Stimulated activated CD8-positive, alpha-beta memory T cell treated with anti-CD3 and anti-CD28 coated beads, Interleukin-15, amount 100 ng/mL, for 48 hours (primary cell): ENCODE measurements around the gene GRID2.

Experiments used
- DNase-seq, 2 donors: peaks; one replicate each; pipeline ENCODE4 v3.0.0-alpha.2; 2020; ENCODE audit warnings: low read depth in 2 of 2

The GRID2 gene

DNA sequence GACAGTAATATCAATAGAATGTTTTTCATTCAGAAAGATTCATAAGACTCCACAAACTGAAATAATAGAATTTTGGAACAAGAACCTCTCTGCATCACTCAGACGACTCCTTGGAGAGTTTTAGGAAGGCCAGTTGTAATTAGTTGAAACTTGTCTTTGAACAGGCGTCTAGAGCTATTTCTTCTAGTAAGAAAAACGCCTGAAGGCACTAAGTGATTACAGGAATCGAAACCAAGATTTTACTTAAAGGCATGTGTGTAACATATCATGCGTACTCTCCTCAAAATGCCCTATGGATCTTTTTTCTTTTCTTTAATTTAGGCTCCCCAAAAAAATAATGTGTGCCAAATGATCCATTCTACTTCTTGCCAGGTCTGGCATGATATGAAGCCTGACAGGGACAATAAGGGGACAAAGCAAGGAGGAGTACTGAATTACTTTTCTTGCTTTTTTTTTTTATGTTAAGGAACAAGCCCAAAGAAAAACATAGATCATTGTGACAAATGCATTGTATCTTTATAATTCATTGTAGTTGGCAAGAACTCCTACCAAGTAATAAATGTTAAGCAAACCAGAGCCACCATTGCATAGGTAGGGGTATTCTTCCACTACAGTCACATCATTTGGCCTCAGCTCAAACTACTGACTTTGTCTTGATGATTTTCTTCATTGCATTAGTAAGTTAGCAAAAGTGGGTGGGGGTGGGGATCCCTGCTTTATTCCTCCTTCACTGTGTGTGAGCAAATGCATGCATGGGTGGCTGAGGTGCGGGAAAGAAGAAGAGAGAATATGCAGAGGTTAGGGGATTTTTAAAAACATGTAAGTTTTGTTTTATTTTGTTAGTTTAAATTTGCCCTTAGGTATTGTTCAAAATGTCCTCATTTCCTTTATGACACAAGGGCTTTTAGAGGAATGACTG, 1444.9 kb downstream of the GRID2 start:
- DNase-seq = no peak

DNA sequence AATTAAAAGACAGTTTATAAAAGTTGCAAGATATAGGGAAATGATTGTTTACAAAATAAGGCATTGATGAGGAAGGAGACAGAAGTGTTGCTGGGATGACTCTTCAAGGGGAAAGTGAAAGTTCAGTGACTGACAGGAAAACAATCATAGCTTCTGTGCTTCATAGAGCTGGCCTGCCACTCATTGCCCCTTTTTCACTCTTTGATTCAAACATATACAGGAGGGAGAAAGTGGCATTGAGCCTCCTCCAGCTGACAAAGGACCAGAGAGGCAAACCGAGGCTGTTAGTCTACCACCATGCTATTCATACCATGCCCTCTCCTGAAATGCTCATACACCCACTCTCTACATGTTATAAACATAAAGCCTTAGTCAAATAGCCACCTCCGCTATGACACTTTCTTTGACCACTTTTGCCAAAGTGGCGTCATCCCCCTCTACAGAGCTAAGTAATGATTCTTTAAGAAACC, 1445.6 kb downstream of the GRID2 start:
- no peak for DNase-seq

DNA sequence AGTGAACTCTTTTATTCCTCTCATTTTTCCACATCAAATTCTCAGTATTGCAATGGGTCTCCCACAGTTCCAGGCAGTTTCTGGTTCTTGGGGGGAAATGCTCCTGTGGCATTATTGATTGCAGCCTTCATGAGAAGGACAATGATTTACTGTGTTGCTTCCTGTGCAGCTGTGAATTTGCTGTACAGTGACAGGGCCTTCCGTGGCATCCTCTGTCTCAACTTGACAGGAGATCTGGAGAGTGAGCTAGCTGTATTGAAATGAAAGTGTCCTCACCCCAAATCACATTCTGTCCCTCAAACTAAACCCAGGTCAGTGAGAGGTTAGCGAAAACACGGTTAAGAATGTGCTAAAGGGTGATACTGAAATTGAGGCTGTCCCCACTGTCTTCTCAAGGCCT, 1447.6 kb downstream of the GRID2 start:
- no peak for DNase-seq

DNA sequence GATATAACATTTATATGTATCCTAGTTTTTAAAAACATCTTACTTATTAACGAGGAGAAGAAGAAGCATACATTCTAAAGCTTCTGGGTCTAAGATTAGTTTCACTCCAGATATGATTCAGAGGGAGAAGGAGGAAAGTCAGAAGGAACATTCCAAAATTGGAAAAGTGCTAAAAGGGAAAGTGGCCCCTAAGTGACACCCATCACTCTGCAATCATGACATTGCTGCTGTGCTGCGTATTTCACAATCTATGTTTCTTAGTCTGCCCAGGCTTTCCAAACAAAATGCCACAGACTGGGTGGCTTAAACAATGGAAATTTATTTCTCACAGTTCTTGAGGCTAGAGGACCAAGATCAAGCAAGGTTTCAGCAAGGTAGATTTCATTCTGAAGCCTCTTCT, 1452.3 kb downstream of the GRID2 start:
- no peak for DNase-seq

DNA sequence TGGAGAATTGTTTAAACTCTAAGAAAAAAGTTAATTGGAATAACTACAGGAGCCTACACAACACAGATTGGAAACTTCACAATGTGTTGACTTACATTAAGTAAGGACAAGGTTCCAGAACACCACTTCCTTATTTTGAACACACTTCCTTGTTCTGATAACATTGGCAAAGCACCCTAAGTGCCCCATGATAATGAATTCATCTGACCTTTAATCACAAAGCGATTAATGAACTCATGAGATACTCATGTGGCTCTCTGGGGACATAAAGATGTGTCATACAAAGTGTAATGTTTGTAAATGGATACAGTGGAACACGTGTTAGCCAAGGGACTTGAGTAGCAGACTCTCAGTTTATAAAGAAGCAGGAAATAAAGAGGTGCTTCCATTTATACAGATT, 1455.7 kb downstream of the GRID2 start:
- DNase-seq = no peak

DNA sequence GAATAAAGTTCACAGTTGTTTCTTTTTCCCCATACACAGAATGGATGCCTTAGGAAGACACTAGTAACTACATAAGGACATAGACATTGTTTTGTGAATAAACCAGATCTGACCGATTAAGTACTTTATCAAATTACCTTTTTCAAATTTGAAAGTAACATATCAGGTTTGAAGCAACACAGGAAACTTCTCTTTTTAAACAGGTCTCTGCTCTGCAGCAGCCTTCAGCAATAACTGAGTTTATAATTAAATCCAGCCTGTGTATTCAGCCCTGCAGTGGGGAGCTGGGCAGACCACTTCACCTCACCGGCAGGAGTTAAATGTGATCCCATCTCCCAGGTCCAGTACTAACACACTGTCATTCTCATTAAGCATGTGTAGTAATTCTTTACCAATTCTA, 1456.5 kb downstream of the GRID2 start:
- DNase-seq = no peak

DNA sequence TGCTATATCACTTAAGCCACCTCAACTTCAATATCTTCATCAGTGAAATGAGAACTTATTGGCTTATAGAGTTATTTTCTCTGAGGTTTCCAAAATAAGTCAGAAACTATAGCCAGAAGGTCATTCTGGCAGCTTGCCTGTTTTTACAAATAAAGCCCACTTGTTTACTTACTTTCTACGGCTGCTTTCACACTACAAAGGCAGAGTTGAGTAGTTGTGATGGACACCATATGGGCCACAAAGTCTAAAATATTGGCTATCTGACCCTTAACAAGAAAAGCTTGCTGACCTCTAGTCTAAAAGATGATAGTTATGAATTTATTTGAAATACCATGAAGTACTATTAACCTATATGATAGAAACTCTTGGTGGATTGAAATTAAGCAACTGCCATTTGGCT, 1457.5 kb downstream of the GRID2 start:
- no peak for DNase-seq

DNA sequence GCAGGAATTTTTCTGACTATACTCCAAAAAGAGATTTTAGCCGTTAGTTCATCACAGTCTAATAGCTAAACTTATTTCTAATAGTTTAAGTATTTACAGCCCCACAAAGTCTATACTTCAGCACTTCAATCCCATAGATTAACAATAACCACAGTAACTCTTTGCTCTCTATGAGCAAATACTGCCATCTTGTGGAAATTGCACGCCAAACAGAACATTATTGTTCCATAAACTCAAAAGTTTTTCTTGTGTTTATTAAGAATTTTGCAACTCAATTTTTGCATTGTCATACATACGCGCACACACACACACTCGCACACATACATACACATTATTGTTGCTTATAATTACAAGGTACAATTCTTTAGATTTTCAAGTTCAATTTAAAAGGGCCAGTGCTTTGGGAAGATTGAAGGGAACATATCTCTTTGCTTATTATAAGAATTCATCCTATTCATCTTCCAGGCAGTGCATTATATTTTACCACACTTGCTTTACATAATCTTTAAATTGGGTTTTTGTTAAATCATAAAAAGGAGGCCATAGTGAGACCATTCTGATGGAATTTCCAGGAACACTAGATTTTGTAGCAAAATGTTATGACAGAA, 1461.0 kb downstream of the GRID2 start:
- DNase-seq = no peak

DNA sequence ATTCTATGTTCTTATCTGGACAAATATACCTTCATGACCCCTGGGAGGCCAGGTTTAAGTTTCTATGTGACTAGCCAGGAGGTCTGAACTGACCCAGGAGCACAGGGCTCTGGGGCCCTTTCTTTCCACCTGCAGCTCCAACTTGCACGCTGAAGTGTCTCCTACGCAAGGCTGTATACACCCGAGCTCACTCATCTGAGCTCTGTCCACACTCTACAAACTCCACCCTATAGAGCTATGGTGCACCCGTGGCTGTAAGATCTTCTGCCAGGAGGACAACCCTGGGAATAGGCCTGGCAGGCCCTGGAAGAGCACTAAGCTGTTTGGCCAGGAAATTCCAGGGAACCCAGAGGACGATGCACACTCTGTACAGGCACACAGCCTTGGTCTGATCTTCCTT, 1464.2 kb downstream of the GRID2 start:
- no peak for DNase-seq

DNA sequence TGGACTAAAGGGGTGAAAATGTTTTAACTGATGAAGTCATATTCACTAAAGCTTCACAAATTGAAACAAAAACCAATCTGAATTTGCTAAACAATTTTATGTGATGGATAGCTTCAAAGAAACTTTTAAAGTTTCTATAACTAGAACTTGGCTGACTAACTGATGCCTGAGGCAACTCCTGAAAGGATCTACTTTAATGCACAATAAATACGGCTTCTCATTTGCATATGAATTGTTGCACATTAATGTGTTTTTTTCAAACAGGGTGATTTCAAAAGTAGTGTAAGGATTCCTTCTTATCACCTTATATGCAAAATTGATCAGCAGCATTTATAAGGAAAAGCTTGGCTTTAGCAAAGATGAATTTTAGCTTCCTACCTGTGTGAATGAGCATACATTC, 1466.4 kb downstream of the GRID2 start:
- DNase-seq = no peak

DNA sequence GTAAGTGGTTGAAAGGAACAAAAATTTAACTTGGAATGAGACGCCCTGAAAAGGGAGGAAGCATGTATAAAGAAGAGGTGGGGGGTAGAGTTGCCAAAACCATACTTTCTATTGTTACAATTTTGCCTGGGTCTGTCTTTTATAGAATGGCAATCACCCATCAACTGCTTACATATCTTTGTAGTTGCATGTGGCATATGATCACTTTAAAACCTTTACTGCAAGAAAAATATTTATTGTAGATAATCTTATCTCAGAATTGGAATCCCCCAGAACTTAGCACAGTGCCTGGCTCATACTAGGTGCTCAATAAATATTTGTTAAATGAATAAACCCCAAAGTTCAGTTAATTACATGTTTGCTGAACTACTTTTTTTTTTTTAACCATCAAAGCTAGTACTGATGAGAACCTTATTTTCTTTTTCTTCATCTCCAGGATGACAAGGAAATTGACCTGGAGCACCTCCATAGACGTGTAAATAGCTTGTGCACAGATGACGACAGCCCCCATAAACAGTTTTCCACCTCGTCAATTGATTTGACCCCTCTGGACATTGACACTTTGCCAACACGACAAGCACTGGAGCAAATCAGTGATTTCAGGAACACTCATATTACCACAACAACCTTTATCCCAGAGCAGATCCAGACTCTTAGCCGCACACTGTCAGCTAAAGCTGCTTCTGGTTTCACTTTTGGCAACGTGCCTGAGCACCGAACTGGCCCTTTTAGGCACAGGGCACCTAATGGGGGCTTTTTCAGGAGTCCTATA, 1468.1 kb downstream of the GRID2 start:
- no peak for DNase-seq

DNA sequence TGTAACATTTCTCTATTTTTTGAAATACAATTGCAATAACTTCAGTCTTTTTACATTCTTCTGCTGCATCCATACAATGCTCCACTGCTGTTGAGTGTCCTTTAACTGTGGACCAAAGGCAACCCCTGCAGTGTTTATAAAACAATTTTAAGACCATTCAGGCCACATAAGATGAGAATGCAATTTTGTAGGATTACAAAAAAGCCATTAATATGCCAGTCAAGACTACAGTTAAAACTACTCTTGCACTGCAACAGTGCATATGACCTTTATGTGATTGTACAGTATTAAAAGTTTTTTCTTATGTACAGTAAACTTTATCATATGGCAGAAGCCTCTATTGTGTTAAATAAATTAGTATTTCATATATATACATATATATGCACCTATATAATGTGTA, 1469.1 kb downstream of the GRID2 start:
- no peak for DNase-seq

DNA sequence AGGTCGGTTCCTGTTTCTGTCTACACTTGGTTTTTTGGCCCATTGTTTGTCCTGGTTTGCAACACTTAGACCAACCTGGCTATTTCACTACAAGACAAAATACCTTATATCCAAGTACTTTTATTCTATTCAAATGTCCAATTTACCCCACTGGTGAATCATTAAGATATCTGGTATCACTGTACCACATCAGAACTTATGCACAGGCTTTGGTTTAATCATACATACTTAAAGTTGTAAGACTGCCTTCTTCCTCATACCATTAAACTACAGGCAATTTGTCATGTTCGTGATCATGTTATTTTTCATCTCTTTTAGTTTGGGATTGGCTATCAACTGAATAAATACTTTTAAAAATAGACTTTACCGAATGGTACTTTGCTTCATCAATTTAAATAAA, 1471.8 kb downstream of the GRID2 start:
- DNase-seq = no peak

DNA sequence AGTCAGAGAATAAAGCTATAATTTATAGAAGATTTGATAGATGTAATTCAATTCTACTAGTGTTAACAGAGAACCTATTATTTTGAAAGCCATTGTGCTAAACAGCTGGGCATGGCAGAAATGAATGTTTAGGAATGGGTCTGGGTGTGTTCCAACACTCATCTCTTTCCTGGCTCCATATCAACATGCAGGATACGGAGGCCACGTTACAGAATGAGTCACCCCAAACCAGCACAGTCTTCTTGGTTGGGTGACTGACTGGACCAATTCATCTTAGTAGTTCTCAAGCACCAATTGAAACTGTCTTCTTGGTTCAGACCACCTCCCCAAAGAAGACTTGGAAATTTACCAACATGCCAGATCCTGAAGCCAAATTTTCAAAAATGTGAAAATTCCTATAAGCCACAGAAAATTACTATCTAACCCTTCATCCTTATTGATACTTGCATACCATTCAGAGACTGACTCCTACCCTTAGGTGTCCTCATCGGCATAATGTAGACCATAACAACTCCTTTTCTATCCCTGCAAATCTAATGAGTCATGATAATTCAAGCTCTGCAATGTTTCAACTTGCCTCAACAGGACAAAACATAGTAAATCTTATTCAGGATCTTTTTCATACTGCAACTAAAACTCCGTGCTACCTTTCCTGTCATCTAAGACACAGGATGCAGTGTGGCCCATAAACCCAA, 1472.8 kb downstream of the GRID2 start:
- DNase-seq = no peak

DNA sequence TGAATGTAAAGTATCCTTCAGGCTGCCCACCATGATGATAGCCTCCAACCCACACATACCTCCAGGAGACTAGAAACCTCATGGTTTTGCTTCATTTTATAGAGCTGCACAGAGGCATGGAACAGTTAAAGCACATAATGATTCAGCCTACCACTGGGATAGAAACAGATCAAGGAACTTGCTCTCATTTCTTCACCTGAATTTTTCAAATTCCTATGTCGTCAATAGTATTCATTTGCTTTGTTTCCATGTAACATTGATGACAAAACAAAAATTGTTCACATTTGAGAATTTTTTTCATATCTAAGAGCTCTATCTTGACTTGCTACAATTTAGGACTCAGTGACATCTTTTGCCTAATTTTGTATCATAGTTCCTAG, 1473.3 kb downstream of the GRID2 start:
- DNase-seq = no peak

DNA sequence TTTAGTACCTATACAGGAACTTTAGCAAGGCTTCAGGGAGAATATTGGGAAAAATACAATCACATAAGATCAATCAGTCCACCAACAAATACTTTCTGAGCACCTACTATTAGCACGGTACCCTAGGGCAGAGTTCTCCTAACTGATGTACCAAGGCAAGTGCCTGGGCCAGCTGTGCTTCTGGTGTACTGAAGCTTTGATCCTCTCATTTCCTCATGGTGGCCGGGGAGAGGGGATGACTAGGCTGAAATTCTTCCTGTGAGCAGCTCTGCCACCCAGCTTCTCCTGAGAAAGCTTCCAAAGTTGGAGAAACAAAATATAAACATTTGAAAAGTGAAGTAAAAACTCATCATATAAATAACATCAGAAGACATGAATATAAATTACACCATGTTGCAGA, 1475.5 kb downstream of the GRID2 start:
- no peak for DNase-seq

DNA sequence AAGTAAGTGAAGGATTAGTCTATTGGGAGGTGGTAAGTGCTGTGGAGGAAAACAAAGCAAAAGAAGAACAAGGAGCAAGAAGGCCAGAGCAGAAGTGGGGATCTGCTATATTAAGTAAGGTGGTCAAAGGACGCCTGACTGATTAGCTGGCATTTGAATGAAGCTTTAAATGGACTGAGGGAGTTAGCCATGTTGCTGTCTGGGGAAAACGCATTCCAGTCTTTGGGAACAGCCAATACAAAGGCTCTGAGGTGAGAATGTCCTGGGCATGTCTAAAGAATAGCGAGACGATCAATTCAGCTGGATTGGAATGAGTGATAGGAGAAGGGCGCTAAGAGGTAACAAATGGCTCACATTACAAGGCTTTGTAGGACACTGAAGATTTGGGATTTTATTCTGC, 1476.3 kb downstream of the GRID2 start:
- no peak for DNase-seq

DNA sequence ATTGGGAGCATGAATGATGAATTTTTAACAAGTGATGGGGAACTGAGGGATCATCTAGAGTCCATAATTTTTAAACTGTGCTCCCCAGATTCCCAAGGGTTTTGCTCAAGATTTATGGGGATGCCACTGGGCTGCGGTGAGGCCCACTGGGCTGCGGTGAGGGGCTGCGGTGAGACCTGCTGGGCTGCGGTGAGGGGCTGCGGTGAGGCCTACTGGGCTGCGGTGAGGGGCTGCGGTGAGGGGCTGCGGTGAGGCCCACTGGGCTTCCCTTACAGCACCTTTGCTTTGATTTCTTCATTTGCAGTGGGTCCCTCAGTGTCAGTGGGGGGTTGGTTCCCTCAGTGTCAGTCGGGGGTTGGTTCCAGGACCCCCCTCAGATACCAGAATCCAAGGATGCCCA, 1477.4 kb downstream of the GRID2 start:
- no peak for DNase-seq

DNA sequence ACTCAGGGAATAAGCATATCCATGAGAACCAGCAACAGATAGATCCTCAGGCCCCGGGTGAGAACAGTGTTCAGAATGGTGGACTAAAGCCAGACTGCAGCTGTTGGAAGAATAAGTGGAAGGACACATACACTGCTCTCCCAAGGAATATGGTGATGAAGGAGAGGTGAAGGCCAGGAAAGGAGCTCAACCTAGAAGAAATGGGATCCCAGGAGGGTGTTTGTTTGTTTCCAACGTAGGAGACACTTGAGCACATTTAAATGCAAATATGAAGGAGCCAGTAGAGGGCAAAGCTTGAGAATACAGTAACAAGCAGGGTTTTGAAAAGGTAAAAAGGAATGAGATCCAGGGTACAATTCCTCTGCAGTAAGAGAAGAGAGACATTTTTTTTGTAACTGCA, 1482.4 kb downstream of the GRID2 start:
- no peak for DNase-seq

DNA sequence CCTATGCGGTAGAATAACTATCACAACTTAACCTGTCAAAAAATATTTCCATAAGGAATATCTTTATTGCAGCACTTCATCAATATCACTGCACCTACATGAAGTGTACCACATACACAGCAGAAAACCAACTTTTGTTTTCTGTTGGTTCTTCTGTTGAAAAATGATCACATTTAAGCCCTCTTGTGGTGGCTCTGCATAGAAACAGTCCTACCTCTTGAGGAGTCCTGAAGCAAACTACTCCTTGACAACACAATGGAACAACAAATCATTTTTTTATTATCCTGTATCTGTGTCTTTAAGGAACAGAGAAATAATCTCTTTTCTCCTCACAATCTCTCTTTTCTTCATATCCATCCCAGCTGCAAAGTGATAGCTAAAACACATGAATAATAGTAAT, 1484.9 kb downstream of the GRID2 start:
- no peak for DNase-seq

DNA sequence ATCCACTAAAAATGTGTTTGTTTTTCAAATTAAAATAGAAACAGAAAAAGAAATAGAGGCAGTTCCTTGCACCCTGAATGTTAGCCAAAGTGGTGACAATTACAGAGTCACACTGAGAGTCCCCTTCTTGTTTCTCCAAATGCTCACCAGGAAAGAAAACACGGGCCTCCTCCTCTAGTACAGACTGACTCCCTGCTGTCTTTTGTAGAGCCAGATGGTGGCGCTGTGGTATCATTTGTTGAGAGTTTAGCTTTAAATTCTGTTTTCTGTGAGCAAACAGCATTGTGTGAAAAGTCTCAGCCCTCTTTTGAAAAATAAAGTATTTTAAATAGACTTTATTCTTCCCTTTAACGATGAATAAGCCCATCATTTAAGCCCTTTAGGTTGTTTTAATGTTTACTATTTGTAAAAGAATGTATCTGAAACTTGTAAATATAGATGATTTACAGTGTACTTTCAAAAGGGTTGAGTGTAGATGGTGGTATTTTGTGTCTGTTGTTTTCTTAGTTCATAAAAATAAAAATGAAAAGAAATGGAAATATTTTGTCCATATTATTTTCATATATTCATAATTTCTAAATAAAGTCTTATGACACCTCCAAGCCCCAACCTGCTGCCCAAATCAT, 1487.9 kb downstream of the GRID2 start:
- DNase-seq = no peak

DNA sequence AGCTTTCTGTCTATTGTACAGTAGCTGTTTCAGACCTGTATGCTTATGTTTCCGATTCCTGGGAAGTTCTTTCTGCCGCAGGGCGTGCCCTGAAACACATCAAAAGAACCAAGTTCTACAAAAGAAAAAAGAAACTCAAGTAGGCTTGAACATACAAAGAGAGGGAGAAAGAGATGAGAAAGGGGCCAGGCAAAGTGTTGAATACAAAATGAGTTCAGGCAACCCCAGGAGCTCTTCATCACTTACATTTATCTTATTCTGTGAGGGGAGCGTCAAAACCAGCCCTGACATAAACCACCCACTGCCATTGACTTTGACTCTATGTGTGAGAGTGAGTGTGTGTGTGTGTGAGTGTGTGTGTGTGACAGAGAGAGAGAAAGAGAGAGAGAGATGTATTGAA, 1498.3 kb downstream of the GRID2 start:
- no peak for DNase-seq
